GM18520 (cell line): ENCODE measurements around the gene CORIN.
"Not testable (repeated sequence)": the region's sequence is repeated elsewhere in the genome, so short reads cannot be mapped to it uniquely, and the experiment has no call there.

Experiments
- ATAC-seq: cut with Tn5 transposase; IDR thresholded peaks from one replicate; pipeline ENCODE4 v1.9.1; 2021; ENCODE audit not compliant: unreplicated experiment

Gene CORIN

GRCh38 chr4:47776353-47776752, 61.5 kb downstream of the CORIN start:
- no peak for ATAC-seq

DNA sequence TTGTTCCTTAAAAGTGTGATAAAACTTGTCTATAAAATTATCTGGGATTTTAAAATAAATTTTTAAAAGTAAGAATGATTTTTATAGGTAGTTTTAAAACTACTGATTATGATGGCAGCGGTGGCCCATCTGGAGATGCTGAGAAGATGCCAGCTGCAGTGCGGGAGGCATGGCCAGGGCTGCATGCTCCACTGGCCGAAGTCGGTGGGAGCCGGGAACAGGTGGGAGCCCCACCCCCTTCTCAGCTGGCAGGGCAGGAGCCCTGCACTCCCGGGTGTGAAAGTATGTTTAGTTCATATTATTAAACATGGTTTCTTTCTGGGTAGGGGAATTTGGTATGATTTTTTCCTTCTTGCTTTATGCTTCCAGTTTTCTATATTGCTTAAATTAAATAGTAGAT, 63.8 kb downstream of the CORIN start:
- no peak for ATAC-seq

DNA sequence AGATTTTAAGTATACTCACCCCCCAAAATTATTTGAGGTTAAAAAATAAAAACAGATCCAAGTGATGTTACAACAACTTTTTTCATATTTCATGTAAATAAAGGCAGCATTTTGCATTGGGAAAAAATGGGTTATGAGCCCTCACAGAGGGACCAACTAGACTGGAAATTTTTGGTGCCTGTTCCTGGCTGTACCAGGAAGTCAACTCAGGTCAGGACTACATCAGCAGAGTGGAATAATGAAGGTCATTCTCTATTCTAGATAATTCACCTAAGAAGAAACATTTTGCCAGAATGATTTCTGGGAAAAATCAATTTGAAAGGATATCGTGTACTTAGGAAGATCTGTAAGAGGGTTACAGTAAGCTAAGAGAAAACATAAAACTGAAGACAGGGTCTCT, 66.8 kb downstream of the CORIN start:
- ATAC-seq: no peak

- not testable (repeated sequence) for ATAC-seq
Observed at GRCh38 chr4:47767956-47768355, 69.9 kb downstream of the CORIN start.

- no peak for ATAC-seq
Observed at GRCh38 chr4:47763279-47763678, 74.6 kb downstream of the CORIN start.

DNA sequence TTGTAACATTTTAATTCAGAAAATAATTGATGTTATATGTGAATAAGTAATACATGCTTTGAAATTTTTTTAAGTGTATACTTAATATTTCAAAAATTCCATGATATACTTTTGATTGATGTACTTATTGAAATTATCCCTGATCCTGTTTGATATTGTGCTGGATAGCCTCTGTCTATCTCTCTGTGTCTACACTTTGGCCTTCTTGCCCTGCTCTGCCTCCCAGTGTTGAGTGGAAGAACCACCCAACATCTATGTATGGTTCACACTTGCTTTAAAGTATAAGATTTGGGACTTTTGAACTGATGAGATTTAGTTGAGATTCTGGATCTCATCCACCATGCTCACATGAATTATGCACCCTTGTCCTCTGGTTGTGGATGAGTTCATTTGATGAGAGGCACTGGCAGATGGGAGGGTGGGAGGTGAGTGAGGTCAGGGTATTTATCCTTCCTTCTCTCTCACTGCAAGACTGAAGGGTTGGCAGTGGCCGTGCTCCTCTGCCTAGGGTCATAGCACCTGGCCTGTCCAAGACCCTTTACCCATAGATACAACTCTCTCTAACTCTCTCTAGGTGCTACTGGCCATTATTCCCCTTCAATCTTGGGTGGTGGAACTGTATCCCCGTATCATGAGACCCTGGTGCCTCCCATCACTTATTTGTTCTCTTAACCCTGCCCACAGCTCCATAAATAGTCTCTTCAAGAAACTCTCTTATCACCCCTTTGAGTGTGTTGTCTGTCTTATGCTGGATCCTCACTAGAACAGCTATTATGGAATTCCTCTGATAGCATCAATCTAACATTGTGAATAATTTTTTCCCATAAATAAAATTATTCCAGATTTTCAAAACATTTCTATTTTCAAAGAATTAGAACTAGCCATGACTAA, 75.2 kb downstream of the CORIN start:
- ATAC-seq: no peak

- not testable (repeated sequence) for ATAC-seq
Observed at GRCh38 chr4:47753316-47753715, 84.6 kb downstream of the CORIN start.

DNA sequence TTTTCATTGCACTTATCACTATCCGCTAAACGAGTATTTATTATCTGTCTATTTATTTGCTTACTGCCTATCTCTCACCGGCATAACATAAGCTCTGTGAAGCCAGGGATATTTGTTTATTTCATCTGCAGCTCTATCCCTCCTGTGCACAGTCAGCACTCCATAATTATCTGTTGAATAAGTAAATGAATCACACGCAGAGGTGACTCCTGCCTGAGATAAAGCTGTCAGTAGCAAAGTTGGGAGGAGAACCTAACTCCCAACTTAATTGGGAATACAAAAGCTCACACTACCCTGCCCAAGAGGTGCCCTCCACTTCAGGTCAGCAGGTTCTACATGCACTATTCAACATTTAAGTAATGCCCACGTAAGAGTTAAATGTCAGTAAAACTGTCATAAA, 85.7 kb downstream of the CORIN start:
- ATAC-seq: no peak

- ATAC-seq: no peak
Observed at GRCh38 chr4:47750788-47751187, 87.1 kb downstream of the CORIN start.

- no peak for ATAC-seq
Observed at GRCh38 chr4:47749858-47750257, 88.0 kb downstream of the CORIN start.

- ATAC-seq: no peak
Observed at GRCh38 chr4:47749060-47749459, 88.8 kb downstream of the CORIN start.

DNA sequence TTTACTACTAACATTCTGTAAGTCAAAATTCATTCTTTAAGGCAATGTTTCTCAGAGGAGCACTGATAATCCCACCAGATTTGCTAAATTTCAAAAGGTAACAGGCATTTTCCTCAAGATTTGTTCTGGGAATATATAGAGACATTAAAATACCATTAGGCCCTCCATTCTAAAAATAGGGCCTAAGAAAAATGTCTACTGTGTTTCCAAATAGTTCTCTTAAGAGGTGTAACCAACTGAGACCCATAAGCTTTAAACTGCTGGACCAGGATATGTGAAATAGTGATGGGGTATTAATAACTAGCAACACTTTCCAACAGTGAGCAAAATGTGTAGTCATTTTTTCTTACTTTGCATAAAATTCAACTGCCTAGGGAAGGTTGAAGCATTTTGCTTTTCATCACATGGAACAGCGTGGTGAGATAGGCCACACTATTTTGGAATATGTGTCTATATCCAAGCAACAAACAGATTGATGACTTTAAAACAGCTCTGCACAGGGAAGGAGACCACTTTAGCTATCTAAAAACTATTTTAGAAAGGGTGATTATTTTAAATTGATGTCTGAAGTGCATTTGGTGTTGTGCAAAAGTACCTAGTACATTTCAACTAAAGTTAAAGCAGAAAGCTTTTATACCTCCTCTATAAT, 89.9 kb downstream of the CORIN start:
- no peak for ATAC-seq

DNA sequence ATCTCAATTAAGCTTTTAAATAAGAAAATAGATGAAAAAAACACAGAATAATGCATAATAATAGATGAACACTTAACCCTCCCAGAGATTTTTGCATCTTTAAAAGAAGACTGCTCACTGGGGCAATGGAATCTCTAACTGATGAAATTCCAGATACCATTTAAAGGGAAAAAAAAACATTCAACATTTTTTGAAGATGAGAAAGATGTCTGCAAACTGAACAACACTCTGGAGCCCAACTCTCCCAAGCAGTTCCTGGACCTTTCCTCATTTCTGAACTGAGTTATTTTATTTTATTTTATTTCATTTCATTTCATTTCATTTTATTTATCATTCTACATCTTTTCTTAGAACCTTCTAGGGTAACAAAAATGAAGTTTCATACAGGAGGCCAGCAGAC, 90.7 kb downstream of the CORIN start:
- ATAC-seq: no peak

DNA sequence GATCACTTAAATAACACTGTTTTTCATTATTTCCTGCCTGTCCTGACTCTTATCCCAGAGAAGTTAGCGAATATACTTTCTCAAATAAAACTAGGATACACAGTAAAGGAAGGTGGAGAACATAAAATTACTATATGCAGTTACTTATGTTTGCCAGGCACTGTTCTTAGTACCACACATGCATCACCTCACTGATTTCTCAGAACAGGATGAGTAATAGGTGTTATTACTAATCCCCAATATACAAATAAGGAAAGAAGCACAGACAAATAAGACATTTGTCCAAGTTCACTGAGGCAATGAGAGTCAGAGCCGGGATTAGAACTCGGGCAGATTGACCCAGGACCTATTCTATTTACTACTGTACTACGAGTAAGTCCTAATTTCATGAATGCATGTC, 91.7 kb downstream of the CORIN start:
- no peak for ATAC-seq

- ATAC-seq: no peak
Observed at GRCh38 chr4:47744843-47745382, 93.0 kb downstream of the CORIN start.

GRCh38 chr4:47744253-47744652, 93.6 kb downstream of the CORIN start:
- ATAC-seq: no peak

GRCh38 chr4:47741200-47741599, 96.7 kb downstream of the CORIN start:
- no peak for ATAC-seq

- no peak for ATAC-seq
Observed at GRCh38 chr4:47737326-47737725, 100.5 kb downstream of the CORIN start.

- no peak for ATAC-seq
Observed at GRCh38 chr4:47736555-47736954, 101.3 kb downstream of the CORIN start.

- ATAC-seq: no peak
Observed at GRCh38 chr4:47736146-47736545, 101.7 kb downstream of the CORIN start.

- ATAC-seq: no peak
Observed at GRCh38 chr4:47733302-47734175, 104.3 kb downstream of the CORIN start.
